GM23248 (cell line): ENCODE data around the gene TNRC6B. TPM values are rescaled to one million over a fixed set of nuclear protein-coding genes. Genes with fewer than 3 reads are reported as not detected.

Source experiments
- DNase-seq: peaks from one replicate; pipeline ENCODE4 v3.0.0-alpha.2; 2015
- H2AFZ ChIP-seq: fragments of 200-600 bp; sonication (generic); 2 replicates; pipeline ENCODE4 v1.6.1; 2016; ENCODE audit warnings: antibody characterized with exemption
- H3F3A ChIP-seq: fragments of 200-600 bp; sonication (generic); 2 replicates; pipeline ENCODE4 v1.6.1; 2016; ENCODE audit warnings: mild to moderate bottlenecking, antibody characterized with exemption, mixed run types; ENCODE audit not compliant: insufficient read depth
- H3K27ac ChIP-seq: fragments of 200-600 bp; sonication (generic); 2 replicates; pipeline ENCODE4 v1.5.1; 2016; ENCODE audit warnings: mild to moderate bottlenecking
- H3K27me3 ChIP-seq: fragments of 200-600 bp; sonication (generic); replicated peaks from 2 replicates; pipeline ENCODE4 v1.6.1; 2016; ENCODE audit warnings: mild to moderate bottlenecking; ENCODE audit not compliant: insufficient read depth
- H3K36me3 ChIP-seq: fragments of 200-600 bp; sonication (generic); 2 replicates; pipeline ENCODE4 v1.6.1; 2016; ENCODE audit warnings: low read depth, mild to moderate bottlenecking
- H3K4me1 ChIP-seq: fragments of 200-600 bp; sonication (generic); 2 replicates; pipeline ENCODE4 v1.6.1; 2016; ENCODE audit warnings: mild to moderate bottlenecking; ENCODE audit not compliant: insufficient read depth
- H3K4me2 ChIP-seq: fragments of 200-600 bp; sonication (generic); one replicate; pipeline ENCODE4 v1.6.1; 2016; ENCODE audit warnings: mild to moderate bottlenecking; ENCODE audit not compliant: unreplicated experiment
- H3K4me3 ChIP-seq: fragments of 200-600 bp; sonication (generic); 2 replicates; pipeline ENCODE4 v1.5.1; 2016; ENCODE audit warnings: mild to moderate bottlenecking
- H3K79me2 ChIP-seq: fragments of 200-600 bp; sonication (generic); 2 replicates; pipeline ENCODE4 v1.6.1; 2016; ENCODE audit warnings: mild to moderate bottlenecking; ENCODE audit not compliant: insufficient read depth
- H3K9ac ChIP-seq: fragments of 200-600 bp; sonication (generic); 2 replicates; pipeline ENCODE4 v1.6.1; 2016; ENCODE audit warnings: mild to moderate bottlenecking
- H3K9me2 ChIP-seq: fragments of 200-600 bp; sonication (generic); 2 replicates; pipeline ENCODE4 v1.6.1; 2016; ENCODE audit warnings: mixed run types, mild to moderate bottlenecking, moderate library complexity; ENCODE audit not compliant: insufficient read depth
- H3K9me3 ChIP-seq: fragments of 200-600 bp; sonication (generic); one replicate; pipeline ENCODE4 v1.6.1; 2017; ENCODE audit warnings: low read depth
- H4K20me1 ChIP-seq: fragments of 200-600 bp; sonication (generic); 2 replicates; pipeline ENCODE4 v1.6.0; 2016; ENCODE audit not compliant: insufficient read depth
- EZH2 ChIP-seq: fragments of 200-600 bp; sonication (generic); IDR thresholded peaks from 2 replicates; pipeline ENCODE4 v1.6.1; 2018; ENCODE audit warnings: antibody characterized with exemption, mild to moderate bottlenecking; ENCODE audit not compliant: insufficient read depth, poor library complexity, severe bottlenecking
- EZH2phosphoT487 ChIP-seq: fragments of 200-600 bp; sonication (generic); IDR thresholded peaks from 2 replicates; pipeline ENCODE4 v1.6.1; 2018; ENCODE audit warnings: antibody characterized with exemption, moderate library complexity, mild to moderate bottlenecking, low read depth; ENCODE audit not compliant: insufficient read depth
- WGBS, 2 experiments: methylation state at CpG; one replicate each; pipeline ENCODE4 v1.1.6; 2015 to 2017; ENCODE audit warnings: low lambda C conversion rate in 2 of 2, low coverage in 1 of 2; ENCODE audit errors: missing lambda C conversion rate in 2 of 2; 5-methylcytosine and 5-hydroxymethylcytosine counted together
- in situ Hi-C: fragments of 300-500 bp; cut with MboI; formaldehyde crosslinking; loops from 2 replicates; pipeline ENCODE4 v1.15.0; 2020
- polyA plus RNA-seq: library from polyadenylated mRNA; unstranded; fragments of >200 nt; fragmentation: Nextera tagmentation; extraction: Ambion mirVana; gene quantifications from 2 replicates; pipeline ENCODE4 v1.2.1, GENCODE V29; 2016
- total RNA-seq: library from RNA; depleted of rRNA; stranded (reverse); fragments of >200 nt; shearing (Covaris generic); gene quantifications from 2 replicates; pipeline ENCODE4 v1.2.3, GENCODE V29; 2014

Gene TNRC6B
- total and polyA plus RNA-seq, 2 experiments from 2014 or later: 14.1 to 21.1 TPM

GRCh38 chr22:40175611-40176244 is 2.0 kb upstream of the TNRC6B start:
- Histone ChIP-seq H3F3A (peaks cover 47% of the 10 kb centered on the region), H3K4me1 (peaks cover 38% of the 10 kb centered on the region), H3K27ac (peak overlapping the region; percentile 92), H3K36me3 (no peaks in the 10 kb centered on the region), H3K27me3 (no peaks in the 10 kb centered on the region), H3K4me3 (peak overlapping the region; percentile 21; the same call in 1 of the 2 replicates), H3K9me3 (no peaks in the 10 kb centered on the region), H3K79me2 (peaks cover 30% of the 10 kb centered on the region), H3K9me2 (no peaks in the 10 kb centered on the region), H4K20me1 (no peaks in the 10 kb centered on the region), H2AFZ (peak overlapping the region; percentile 82), H3K4me2 (peak overlapping the region; percentile 25), H3K9ac (peak overlapping the region; percentile 99; the same call in 1 of the 2 replicates)
- 22 to 24% methylated on average over 12 of the region's 12 CpGs for whole genome bisulfite sequencing, 2 experiments
- peak; percentile 66 for DNase-seq
- TF ChIP-seq EZH2phosphoT487 (no peak), EZH2 (no peak)
- in situ Hi-C loops: no loop called here

GRCh38 chr22:40176921-40177737 is 596 bp upstream of the TNRC6B start:
- peaks cover 44% of the 10 kb centered on the region for H3K79me2 ChIP-seq
- no peak for TF ChIP-seq EZH2
- no peak for TF ChIP-seq EZH2phosphoT487
- H3K36me3 ChIP-seq: no peaks in the 10 kb centered on the region
- H3K4me2 ChIP-seq: peak overlapping the region; percentile 96
- H3K9me2 ChIP-seq: no peaks in the 10 kb centered on the region
- H2AFZ ChIP-seq: peak overlapping the region; percentile 82
- H3F3A ChIP-seq: peaks cover 59% of the 10 kb centered on the region
- H3K4me1 ChIP-seq: peaks cover 51% of the 10 kb centered on the region
- peak overlapping the region; percentile 100 for H3K4me3 ChIP-seq
- no peaks in the 10 kb centered on the region for H3K9me3 ChIP-seq
- peak overlapping the region; percentile 92 for H3K27ac ChIP-seq
- H3K27me3 ChIP-seq: no peaks in the 10 kb centered on the region
- DNase-seq: peak; percentile 81
- WGBS, 2 experiments: 2 to 5% methylated on average over 14 of the region's 14 CpGs
- H3K9ac ChIP-seq: peak overlapping the region; percentile 99
- in situ Hi-C loops: no loop called here
- H4K20me1 ChIP-seq: no peaks in the 10 kb centered on the region

- H3F3A ChIP-seq: peaks cover 71% of the 10 kb centered on the region
- H3K4me2 ChIP-seq: peak overlapping the region; percentile 96
- no peak for TF ChIP-seq EZH2phosphoT487
- TF ChIP-seq EZH2: no peak
- WGBS, 2 experiments: 1 to 2% methylated on average over 17 of the region's 17 CpGs
- H3K9ac ChIP-seq: peak overlapping the region; percentile 99
- DNase-seq: peak; percentile 71
- H3K27me3 ChIP-seq: no peaks in the 10 kb centered on the region
- peaks cover 54% of the 10 kb centered on the region for H3K79me2 ChIP-seq
- no peaks in the 10 kb centered on the region for H3K36me3 ChIP-seq
- H2AFZ ChIP-seq: peak overlapping the region; percentile 65
- H3K4me1 ChIP-seq: peaks cover 66% of the 10 kb centered on the region
- H3K9me3 ChIP-seq: no peaks in the 10 kb centered on the region
- H3K27ac ChIP-seq: peak overlapping the region; percentile 92
- peak overlapping the region; percentile 100 for H3K4me3 ChIP-seq
- in situ Hi-C loops: no loop called here
- H3K9me2 ChIP-seq: no peaks in the 10 kb centered on the region
- H4K20me1 ChIP-seq: no peaks in the 10 kb centered on the region
These were observed 988 bp downstream of the TNRC6B start for GRCh38 chr22:40178417-40179409.

- peak; percentile 35 for DNase-seq
- Histone ChIP-seq H3K4me2 (peak overlapping the region; percentile 96), H3K9ac (peak overlapping the region; percentile 99), H3K79me2 (peaks cover 61% of the 10 kb centered on the region), H3F3A (peaks cover 80% of the 10 kb centered on the region), H4K20me1 (0 out of 2 replicates have a peak, but pooled peaks cover 4% of the 10 kb centered on the region), H2AFZ (peak overlapping the region; percentile 65), H3K9me2 (no peaks in the 10 kb centered on the region), H3K9me3 (no peaks in the 10 kb centered on the region), H3K4me1 (peaks cover 74% of the 10 kb centered on the region), H3K4me3 (peak overlapping the region; percentile 100), H3K27me3 (no peaks in the 10 kb centered on the region), H3K36me3 (no peaks in the 10 kb centered on the region), H3K27ac (peak overlapping the region; percentile 92)
- TF ChIP-seq EZH2phosphoT487 (no peak), EZH2 (no peak)
- in situ Hi-C loops: no loop called here
- WGBS, 2 experiments: 4 to 13% methylated on average over 2 of the region's 2 CpGs
These were observed 1.8 kb downstream of the TNRC6B start for GRCh38 chr22:40179526-40179925.
